Panc1 (cell line): ENCODE data around the gene ANGPTL3.

Source experiments
- CTCF ChIP-seq: fragments of 450-650 bp; IDR thresholded peaks from 2 replicates; pipeline ENCODE4 v1.5.1; 2017; ENCODE audit warnings: mild to moderate bottlenecking
- POLR2AphosphoS5 ChIP-seq: IDR thresholded peaks from 2 replicates; pipeline ENCODE4 v1.6.1; 2012; ENCODE audit warnings: mild to moderate bottlenecking, low read depth, low read length, moderate library complexity
- REST ChIP-seq, 2 experiments: IDR thresholded peaks; 2 replicates each; pipeline ENCODE4 v1.6.1; 2011 to 2012; ENCODE audit warnings: low read depth in 2 of 2, control low read depth in 1 of 2, low read length in 1 of 2, mild to moderate bottlenecking in 1 of 2, moderate library complexity in 1 of 2; ENCODE audit not compliant: insufficient read depth in 1 of 2
- SIN3A ChIP-seq: IDR thresholded peaks from 2 replicates; pipeline ENCODE4 v1.6.1; 2012; ENCODE audit warnings: low read depth, mild to moderate bottlenecking, low read length, moderate library complexity, borderline replicate concordance; ENCODE audit not compliant: insufficient read depth
- TCF7L2 ChIP-seq: IDR thresholded peaks from 2 replicates; pipeline ENCODE4 v1.6.1; 2011; ENCODE audit warnings: mild to moderate bottlenecking, low read depth, low read length, inconsistent platforms

- no peak for TF ChIP-seq REST (IDR thresholded peaks at IDR 0.05; ENCODE audit: insufficient read depth in 1 of 2, low read depth in 2 of 2, low read length in 1 of 2)
- no peak for TF ChIP-seq CTCF
- no peak for TF ChIP-seq POLR2AphosphoS5
- no peak for TF ChIP-seq TCF7L2
- no peak for TF ChIP-seq SIN3A
Measured at GRCh38 chr1:62599044-62599443, 1.7 kb downstream of the ANGPTL3 start.
